Right ventricle myocardium inferior (tissue), 1 donor: Measurements from ENCODE around the gene OR1I1. TPM values are rescaled to one million over a fixed set of nuclear protein-coding genes. Genes with fewer than 3 reads are reported as not detected.

Experiments
- ATAC-seq: fragments of 200-7000 bp; cut with Tn5 transposase; one replicate; pipeline ENCODE4 v1.9.1; 2020; ENCODE audit warnings: mild to moderate bottlenecking, moderate library complexity
- DNase-seq: peaks from one replicate; pipeline ENCODE4 v3.0.0; 2021; ENCODE audit errors: missing footprints
- intact Hi-C: fragments of 100-400 bp; cut with DNase I; formaldehyde crosslinking; loops from one replicate; pipeline ENCODE4 v1.11.0; 2022
- total RNA-seq: library from RNA; stranded (reverse); fragmentation: NEBNext Ultra II Directional; extraction: Animal tissue kit (Norgen Biotek cat#: 25700); gene quantifications from one replicate; pipeline ENCODE4 v1.2.1, GENCODE V29; 2021
- donor health status: DM: no; HTN: yes; CAD: no; lungs with severe emphysema.

The OR1I1 gene
- total RNA-seq, 1 donor from 2014 or later, result not detected

DNA sequence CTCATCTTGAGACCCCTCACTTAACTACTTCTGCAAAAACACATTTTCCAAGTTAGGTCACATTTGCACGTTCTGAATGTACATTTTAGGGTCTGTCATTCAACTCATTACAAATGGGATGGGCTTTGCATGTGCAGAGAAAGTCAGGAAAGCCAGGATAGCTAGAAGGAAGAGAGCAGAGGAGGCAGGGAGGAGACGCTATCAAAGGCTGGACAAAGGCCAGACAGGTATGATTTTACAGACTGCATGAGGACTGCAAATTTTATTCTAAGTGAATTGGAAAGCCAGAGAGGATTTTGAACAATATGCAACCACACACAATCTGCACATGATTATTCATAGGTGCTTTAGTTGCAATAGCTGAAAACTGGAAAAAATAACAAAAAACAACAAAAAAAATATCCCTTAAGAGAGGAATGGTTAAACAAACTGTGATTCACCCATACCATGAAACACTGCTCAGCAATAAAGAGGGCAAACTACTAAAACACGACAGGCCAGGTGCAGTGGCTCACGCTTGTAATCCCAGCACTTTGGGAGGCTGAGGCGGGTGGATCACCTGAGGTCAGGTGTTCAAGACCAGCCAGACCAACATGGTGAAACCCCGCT lies 46.3 kb downstream of the OR1I1 start:
- intact Hi-C loops, result no loop called here
- no peak for ATAC-seq

DNA sequence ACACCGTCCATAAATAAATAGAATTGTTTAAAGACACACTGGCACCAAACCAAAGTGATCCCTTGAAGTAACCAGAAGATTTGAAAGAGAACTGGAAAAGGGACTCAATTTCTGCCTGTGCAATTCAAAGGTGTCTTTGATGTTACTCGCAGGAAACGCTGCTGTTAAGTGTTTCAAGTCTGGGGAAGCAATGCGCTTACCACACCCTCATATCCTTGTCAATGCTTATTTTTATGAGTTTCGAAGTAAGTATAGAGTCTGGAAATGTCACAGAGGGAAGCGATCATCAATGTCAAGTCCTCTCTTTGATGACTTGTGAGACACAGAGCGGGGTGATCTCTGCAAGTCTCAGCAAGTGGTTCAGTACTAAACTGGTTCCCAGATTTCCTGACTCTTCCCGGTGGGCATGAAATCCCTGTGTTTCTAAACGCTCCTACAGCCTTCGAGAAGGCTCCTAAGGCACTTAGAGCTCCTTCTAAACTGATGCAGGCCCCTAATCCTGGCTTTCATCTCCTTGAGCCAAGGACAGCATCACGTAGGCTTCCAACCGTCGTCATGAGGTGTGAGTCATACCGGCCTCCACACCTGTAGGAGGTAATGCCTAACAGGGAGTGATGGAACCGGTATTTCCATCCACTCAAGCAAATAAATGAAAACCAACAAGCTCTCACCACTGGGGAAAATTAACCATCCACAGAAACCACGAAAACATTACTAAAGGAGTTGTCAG lies 48.0 kb downstream of the OR1I1 start:
- no peak for DNase-seq
- intact Hi-C loops, result no loop called here
- ATAC-seq, result no peak

More for the DNA sequence above, 46.3 kb downstream of the OR1I1 start:
- no peak for DNase-seq

DNA sequence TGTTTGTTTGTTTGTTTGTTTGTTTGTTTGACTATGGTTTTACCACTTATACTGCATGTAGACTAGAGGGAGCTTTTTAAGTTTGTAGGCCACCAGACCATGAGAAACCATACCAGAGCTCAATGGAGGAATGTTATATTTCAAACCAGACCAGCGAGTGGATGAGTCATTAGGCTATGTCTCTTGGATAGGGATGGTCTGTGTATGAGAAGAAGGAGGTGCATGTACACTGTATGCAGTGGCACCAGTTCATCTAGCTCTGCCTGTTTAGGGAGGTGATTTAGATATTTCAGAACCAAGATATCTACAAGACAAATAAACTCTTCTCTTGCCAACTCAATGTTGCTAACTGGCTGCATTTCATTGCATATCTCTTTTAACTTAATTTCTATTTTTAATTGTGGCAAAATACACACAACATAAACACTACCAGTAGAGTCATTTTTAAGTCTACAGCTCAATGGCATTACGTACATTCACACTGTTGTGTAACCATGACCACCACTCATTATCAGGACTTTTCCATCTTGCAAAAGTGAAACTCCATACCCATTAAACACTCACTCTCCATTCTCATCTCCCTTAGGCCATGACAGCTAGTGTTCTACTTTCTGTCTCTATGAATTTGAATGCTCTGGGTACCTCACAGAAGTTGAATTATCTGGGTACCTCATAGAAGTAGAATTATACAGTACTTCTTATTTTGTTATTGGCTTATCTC lies 54.4 kb downstream of the OR1I1 start:
- DNase-seq (no peak), ATAC-seq (no peak)
- intact Hi-C loops, result no loop called here

DNA sequence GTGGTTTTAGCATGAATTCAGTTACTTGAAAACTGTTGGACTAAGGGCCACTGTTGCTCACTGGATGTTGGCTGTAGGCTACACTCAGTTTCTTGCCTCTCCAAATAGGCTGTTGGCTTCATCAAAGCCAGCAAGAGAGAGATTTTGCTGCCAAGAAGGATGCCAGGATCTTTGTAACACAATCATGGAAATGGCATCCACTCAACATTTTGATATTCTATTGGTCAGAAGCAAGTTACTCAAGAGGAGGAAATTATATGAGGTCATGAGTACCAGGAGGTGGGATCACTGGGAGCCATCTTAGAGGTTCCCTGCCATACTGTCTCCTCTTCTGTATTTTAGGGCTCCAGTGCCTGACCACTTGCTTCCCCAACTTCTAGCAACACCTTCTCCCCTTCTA lies 55.8 kb downstream of the OR1I1 start:
- DNase-seq (no peak), ATAC-seq (no peak)
- intact Hi-C loops, result no loop called here

- intact Hi-C loops, result no loop called here
- ATAC-seq, result no peak
- no peak for DNase-seq
Measured at GRCh38 chr19:15138427-15138826, 56.4 kb downstream of the OR1I1 start.

GRCh38 chr19:15141143-15141542 lies 59.1 kb downstream of the OR1I1 start:
- ATAC-seq, result no peak
- intact Hi-C loops, result no loop called here

GRCh38 chr19:15142313-15142712 lies 60.3 kb downstream of the OR1I1 start:
- ATAC-seq (no peak), DNase-seq (no peak)
- intact Hi-C loops, result no loop called here

More at GRCh38 chr19:15141143-15141542, 59.1 kb downstream of the OR1I1 start:
- no peak for DNase-seq

Other genes starting within 250 kb of the OR1I1 start
- not detected for gene OR7A5, start 247.0 kb upstream of the OR1I1 start, total RNA-seq
- gene OR7C1, start 247.0 kb upstream of the OR1I1 start, total RNA-seq, result not detected
- not detected for gene OR7A10, start 233.3 kb upstream of the OR1I1 start, total RNA-seq
- not detected for gene OR7A17, start 196.1 kb upstream of the OR1I1 start, total RNA-seq
- gene OR7C2, start 140.7 kb upstream of the OR1I1 start, total RNA-seq, result not detected
- not detected for gene SLC1A6, start 102.3 kb upstream of the OR1I1 start, total RNA-seq
- not detected for gene CASP14, start 32.7 kb upstream of the OR1I1 start, total RNA-seq
- gene SYDE1, start 25.2 kb downstream of the OR1I1 start, total RNA-seq, result 15.7 TPM
- gene NOTCH3, start 118.8 kb downstream of the OR1I1 start, total RNA-seq, result 28.5 TPM
- gene EPHX3, start 150.2 kb downstream of the OR1I1 start, total RNA-seq, result 0.14 TPM